Smooth muscle cell of the brain vasculature (primary cell): ENCODE results near the gene LRP10.
"Not testable (repeated sequence)": the region's sequence is repeated elsewhere in the genome, so short reads cannot be mapped to it uniquely, and the experiment has no call there.

Experiments
- DNase-seq: peaks from one replicate; pipeline ENCODE4 v3.0.0-alpha.2; 2012; ENCODE audit warnings: low read depth, low spot score

The LRP10 gene

DNA sequence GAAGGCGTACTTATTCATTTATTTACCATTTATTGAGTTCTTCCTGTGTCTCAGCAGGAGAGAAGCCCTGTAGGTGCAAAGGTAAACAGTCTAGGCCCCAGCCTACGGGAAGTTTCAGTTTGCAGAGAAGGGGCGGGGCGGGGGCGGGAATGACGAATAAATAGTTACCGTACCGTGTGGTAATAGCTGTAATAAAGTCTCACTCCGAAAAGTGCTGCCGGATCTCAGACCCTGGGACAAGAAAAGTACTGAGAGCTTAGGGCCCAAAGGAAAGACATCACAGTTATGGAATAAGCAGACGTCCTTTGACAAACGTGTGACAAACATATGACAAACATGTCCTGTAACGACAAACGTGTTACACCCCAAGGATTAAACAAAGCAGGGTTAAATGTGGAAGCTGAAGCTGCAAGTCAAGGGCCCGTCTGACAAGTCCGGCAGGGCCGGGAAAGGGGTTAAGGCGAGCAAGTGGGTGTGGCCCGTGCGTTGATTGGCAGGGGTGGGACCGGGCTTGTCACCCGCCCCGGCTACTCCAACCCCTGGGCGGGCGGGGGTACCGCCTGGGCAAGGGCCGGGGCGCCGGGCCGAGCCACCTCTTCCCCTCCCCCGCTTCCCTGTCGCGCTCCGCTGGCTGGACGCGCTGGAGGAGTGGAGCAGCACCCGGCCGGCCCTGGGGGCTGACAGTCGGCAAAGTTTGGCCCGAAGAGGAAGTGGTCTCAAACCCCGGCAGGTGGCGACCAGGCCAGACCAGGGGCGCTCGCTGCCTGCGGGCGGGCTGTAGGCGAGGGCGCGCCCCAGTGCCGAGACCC is at the start of gene LRP10:
TSS of gene LRP10 (plus strand) at position 517 of the 809 bp plus-strand sequence. CDS start 564 bp downstream, outside the sequence.
- DNase-seq, result peak; percentile 65

GRCh38 chr14:22822016-22822570 is 49.4 kb upstream of the LRP10 start:
- DNase-seq, result no peak

GRCh38 chr14:22822571-22823098 is 48.9 kb upstream of the LRP10 start:
- DNase-seq, result no peak

- DNase-seq, result peak; percentile 68
Measured at GRCh38 chr14:22824711-22825359, 46.7 kb upstream of the LRP10 start.

DNA sequence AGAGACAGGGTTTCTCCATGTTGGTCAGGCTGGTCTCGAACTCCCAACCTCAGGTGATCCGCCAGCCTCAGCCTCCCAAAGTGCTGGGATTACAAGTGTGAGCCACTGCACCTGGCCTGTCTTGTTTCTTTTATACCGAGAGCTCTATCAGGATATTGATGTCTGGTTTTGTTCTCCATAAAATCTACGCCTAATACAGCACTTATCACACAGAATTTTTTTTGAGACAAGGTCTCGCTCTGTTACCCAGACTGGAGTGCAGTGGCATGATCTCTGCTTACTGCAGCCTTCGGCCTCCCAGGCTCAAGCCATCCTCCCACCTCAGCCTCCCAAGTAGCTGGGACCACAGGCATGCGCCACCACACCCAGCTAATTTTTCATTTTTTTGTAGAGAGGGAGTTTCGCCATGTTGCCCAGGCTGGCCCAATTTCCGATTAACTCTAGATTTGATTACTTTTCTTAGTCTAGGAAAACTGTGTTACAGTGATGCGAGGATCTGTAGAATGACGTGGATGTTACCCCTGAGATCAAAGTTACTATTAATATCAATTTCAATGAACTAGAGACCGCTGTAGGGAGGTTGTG is 42.4 kb upstream of the LRP10 start:
- not testable (repeated sequence) for DNase-seq

- peak; percentile 77 for DNase-seq
Measured at GRCh38 chr14:22829661-22830442, 41.7 kb upstream of the LRP10 start, which contains the start of gene MRPL52. MRPL52 (plus strand) TSS chr14:22829887; CDS start chr14:22829913, 26 bp downstream.

GRCh38 chr14:22830443-22831010 is 41.0 kb upstream of the LRP10 start:
- DNase-seq, result no peak

DNA sequence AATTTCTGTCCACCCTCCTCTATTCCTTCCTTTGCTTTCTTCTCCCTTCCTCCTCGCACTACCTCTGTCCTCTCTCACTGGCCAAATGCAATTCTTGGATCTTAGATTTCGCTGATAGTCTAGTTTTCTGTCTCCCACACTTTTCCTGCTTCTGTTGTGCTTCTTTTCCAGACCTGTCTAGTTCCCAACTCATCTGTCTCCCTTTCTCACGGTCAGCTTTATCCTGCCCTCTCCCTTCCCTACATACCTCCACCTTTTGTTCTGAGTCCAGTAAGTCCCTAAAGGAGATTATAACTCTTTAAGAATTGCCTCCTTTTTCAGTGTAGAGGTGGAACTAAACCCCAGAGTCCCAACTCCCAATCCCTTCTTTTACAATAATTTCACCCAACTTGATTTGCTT is 36.0 kb upstream of the LRP10 start:
- DNase-seq, result no peak

DNA sequence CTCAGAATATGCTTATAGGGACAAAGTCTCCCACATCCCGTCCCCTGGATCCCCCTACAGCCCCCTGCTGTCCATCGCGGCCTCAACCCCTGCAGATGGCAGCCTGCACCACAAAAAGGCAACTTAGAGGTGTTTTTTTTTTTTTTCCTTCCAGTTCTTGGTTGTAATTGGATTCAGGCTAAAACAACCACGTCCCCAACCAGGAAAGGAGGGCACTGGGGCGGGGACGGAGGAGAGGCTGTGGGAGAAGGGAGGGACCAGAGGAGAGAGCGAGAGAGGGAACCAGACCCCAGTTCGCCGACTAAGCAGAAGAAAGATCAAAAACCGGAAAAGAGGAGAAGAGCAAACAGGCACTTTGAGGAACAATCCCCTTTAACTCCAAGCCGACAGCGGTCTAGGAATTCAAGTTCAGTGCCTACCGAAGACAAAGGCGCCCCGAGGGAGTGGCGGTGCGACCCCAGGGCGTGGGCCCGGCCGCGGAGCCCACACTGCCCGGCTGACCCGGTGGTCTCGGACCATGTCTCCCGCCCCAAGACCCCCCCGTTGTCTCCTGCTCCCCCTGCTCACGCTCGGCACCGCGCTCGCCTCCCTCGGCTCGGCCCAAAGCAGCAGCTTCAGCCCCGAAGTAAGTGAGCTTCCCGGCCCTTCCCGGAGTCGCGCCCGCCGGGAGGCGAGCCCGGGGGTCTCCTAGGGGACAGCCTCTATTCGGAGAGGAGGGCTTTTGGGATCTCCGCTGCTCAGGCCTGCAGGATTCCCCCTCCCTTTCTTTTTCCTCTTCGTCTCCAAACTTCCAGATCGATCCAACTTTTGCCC is 35.0 kb upstream of the LRP10 start, which contains the start of gene MMP14:
TSS of gene MMP14 (plus strand) at position 285 of the 813 bp plus-strand sequence. CDS start at position 518, 233 bp downstream.
- DNase-seq, result peak; percentile 74

DNA sequence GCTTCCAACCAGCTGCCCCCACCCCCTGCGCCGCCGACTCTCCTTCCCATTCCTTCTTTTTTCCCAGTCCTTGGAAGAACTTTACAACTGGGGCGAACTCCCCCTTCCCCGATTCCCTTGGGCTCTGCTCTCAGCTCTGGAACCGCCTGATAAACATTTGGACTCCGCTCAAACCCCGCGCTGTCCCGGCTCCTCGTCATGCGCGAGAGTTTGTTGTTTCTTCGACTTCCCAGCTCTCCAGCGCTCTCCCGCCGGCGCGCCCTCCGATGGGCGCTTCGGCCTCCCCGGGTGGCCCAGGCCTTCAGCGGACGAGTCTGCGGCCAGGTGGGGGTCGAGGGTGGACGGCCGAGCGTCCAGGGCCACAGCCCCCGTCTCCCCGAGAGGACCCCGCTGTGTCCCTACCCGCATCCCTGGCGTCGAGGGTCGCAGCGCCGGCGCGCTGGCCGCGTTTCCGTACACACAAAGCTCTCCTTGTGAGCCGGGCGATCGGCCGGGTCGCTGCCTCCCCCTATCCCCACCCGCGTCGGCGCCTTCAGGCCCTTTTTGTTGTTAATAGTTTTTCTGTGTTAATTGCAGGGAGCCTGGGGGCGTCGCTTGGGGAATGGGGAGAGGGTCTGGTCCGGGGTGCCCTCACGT is 34.3 kb upstream of the LRP10 start:
- DNase-seq, result no peak

GRCh38 chr14:22837750-22838538 is 33.6 kb upstream of the LRP10 start:
- no peak for DNase-seq

DNA sequence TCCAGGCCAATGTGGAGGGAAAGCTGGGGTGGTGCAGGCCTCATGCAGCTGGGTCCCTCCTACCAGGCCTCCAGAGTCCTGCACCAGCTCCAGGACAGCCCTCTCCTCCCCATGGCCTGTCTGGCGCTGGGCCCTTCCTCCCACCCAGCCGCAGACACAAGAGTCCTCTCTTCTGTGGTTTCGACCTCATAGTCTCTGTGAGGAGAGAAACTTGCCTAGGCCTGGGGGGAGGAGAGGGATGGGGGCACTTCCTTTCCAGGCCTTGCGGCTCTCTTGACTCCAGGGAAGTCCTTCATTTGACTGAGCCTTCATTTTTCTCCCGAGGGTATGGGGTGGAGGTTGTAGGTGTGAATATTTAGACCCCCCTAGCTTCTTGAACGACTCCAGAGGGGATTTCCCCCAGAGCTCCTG is 32.9 kb upstream of the LRP10 start:
- no peak for DNase-seq

DNA sequence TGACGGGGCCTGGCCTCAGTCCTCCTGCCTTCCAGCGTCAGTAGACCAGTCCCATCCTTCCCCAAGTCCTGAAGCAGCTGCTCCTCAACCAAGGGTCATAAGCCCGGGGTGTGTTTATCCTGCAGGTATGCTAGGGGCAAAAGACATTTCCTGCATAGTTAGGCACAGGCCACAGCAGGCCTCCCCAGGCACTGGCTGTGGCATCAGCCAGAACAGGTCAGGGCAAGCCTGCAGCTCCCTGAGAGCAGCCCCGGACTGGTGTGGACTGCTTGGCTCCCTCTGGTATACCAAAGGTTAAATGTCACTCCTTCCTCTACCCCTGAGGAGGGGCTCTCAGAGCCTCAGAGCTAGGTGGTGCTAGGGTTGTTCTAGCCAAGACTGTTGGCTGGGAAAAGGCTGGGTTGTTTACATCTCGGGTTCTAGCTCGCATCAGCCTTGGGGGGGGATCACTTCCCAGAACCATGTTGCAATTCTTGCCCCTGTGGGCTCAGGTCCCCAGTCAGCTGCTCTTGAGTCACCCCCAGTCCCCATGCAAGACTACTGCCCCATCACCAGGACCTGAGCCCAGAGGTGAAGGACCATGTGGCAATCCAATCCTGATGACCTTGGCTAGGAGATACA is 32.3 kb upstream of the LRP10 start:
- DNase-seq, result no peak

GRCh38 chr14:22841311-22841710 is 30.2 kb upstream of the LRP10 start:
- no peak for DNase-seq

DNA sequence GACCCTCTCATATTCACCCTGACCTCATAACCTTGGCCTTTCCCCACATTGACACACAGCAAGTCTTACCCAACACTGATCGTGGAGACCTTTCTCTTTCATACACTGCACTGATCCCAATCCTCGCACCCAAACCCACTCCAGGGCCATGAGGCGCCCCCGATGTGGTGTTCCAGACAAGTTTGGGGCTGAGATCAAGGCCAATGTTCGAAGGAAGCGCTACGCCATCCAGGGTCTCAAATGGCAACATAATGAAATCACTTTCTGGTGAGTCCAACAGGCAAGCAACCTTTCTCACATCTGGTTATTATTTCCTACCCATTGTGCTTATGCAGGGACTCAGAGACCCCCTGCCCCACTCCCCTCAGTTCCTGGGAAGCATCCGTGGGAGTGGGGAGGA is 29.8 kb upstream of the LRP10 start:
- DNase-seq, result no peak

DNA sequence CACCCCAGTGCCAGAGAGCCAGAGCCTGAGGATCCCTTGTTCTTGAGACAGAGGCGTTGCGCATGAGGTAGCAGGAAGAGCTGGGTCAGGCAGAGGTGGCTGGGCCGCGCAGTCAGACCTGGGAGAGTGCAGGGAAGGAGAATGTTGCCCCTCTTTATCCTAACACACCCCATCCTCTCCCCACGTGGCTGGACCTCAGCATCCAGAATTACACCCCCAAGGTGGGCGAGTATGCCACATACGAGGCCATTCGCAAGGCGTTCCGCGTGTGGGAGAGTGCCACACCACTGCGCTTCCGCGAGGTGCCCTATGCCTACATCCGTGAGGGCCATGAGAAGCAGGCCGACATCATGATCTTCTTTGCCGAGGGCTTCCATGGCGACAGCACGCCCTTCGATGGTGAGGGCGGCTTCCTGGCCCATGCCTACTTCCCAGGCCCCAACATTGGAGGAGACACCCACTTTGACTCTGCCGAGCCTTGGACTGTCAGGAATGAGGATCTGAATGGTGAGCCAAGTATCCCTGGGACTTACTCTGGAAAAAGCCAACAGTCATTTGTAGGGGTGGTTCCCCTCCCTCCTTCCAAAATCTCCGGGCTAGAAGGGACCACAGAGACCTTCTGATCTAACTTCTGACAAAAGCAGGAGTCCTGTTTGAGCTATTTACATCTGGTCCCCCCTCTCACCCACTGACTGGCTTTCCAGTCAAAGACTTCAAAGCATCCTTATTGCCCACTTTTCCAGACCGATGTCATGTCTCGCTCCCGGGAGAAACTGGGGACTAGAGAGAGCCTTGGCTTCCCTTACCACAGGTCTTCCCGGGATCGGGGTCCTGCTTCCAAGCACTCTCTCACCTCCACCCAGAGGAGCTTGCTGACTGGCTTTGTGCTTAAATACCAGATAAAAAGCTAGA is 29.1 kb upstream of the LRP10 start:
- no peak for DNase-seq
